ENCODE data around the gene EMCN.

Gene EMCN

GRCh38 chr4:100420571-100420970 lies 97.3 kb downstream of the EMCN start:
- Histone ChIP-seq H3K27ac (ENCODE audit: low read depth, low read length) (no peak overlapping the region), H4K20me1 (ENCODE audit: low read depth, low read length) (no peaks in the 10 kb centered on the region), H3F3A (ENCODE audit: insufficient read depth) (no peaks in the 10 kb centered on the region), H3K36me3 (ENCODE audit: low read length) (no peaks in the 10 kb centered on the region), H3K4me3 (ENCODE audit: insufficient read depth, low read length, poor library complexity, severe bottlenecking) (no peak overlapping the region), H3K79me2 (ENCODE audit: insufficient read depth, low read length) (no peaks in the 10 kb centered on the region), H3K27me3 (ENCODE audit: low read length) (no peaks in the 10 kb centered on the region), H2AFZ (ENCODE audit: low read depth, low read length, severe bottlenecking) (no peak overlapping the region), H3K9me3 (ENCODE audit: insufficient read depth, low read length) (no peaks in the 10 kb centered on the region), H3K9ac (ENCODE audit: low read length) (no peak overlapping the region), H3K4me2 (ENCODE audit: low read depth, low read length, poor library complexity, severe bottlenecking) (no peak overlapping the region), H3K9me2 (replicated peaks; ENCODE audit: insufficient read depth, low read length) (no peaks in the 10 kb centered on the region)
- no peak for TF ChIP-seq CTCF (IDR thresholded peaks at IDR 0.05; ENCODE audit: insufficient read depth, low read length, poor library complexity, severe bottlenecking)
- no peak for TF ChIP-seq EZH2phosphoT487 (conservative IDR thresholded peaks at IDR 0.05; ENCODE audit: low read length)

GRCh38 chr4:100417565-100417964 lies 100.3 kb downstream of the EMCN start:
- Histone ChIP-seq H3K9ac (ENCODE audit: low read length) (no peak overlapping the region), H4K20me1 (ENCODE audit: low read depth, low read length) (no peaks in the 10 kb centered on the region), H3K4me2 (ENCODE audit: low read depth, low read length, poor library complexity, severe bottlenecking) (no peak overlapping the region), H3K27ac (ENCODE audit: low read depth, low read length) (no peak overlapping the region), H3K27me3 (ENCODE audit: low read length) (no peaks in the 10 kb centered on the region), H3K36me3 (ENCODE audit: low read length) (no peaks in the 10 kb centered on the region), H2AFZ (ENCODE audit: low read depth, low read length, severe bottlenecking) (no peak overlapping the region), H3F3A (ENCODE audit: insufficient read depth) (no peaks in the 10 kb centered on the region), H3K9me3 (ENCODE audit: insufficient read depth, low read length) (no peaks in the 10 kb centered on the region), H3K9me2 (replicated peaks; ENCODE audit: insufficient read depth, low read length) (no peaks in the 10 kb centered on the region), H3K4me3 (ENCODE audit: insufficient read depth, low read length, poor library complexity, severe bottlenecking) (no peak overlapping the region), H3K79me2 (ENCODE audit: insufficient read depth, low read length) (no peaks in the 10 kb centered on the region)
- TF ChIP-seq CTCF (IDR thresholded peaks at IDR 0.05; ENCODE audit: insufficient read depth, low read length, poor library complexity, severe bottlenecking): no peak
- no peak for TF ChIP-seq EZH2phosphoT487 (conservative IDR thresholded peaks at IDR 0.05; ENCODE audit: low read length)

GRCh38 chr4:100414016-100414790 lies 103.6 kb downstream of the EMCN start:
- Histone ChIP-seq H3K9ac (ENCODE audit: low read length) (no peak overlapping the region), H3K79me2 (ENCODE audit: insufficient read depth, low read length) (no peaks in the 10 kb centered on the region), H3K4me3 (ENCODE audit: insufficient read depth, low read length, poor library complexity, severe bottlenecking) (no peak overlapping the region), H4K20me1 (ENCODE audit: low read depth, low read length) (no peaks in the 10 kb centered on the region), H3K4me2 (ENCODE audit: low read depth, low read length, poor library complexity, severe bottlenecking) (no peak overlapping the region), H3K9me2 (replicated peaks; ENCODE audit: insufficient read depth, low read length) (no peaks in the 10 kb centered on the region), H3K9me3 (ENCODE audit: insufficient read depth, low read length) (no peaks in the 10 kb centered on the region), H3F3A (ENCODE audit: insufficient read depth) (no peaks in the 10 kb centered on the region), H3K36me3 (ENCODE audit: low read length) (no peaks in the 10 kb centered on the region), H3K27me3 (ENCODE audit: low read length) (no peaks in the 10 kb centered on the region), H2AFZ (ENCODE audit: low read depth, low read length, severe bottlenecking) (no peak overlapping the region), H3K27ac (ENCODE audit: low read depth, low read length) (no peak overlapping the region)
- TF ChIP-seq CTCF (IDR thresholded peaks at IDR 0.05; ENCODE audit: insufficient read depth, low read length, poor library complexity, severe bottlenecking) (no peak), EZH2phosphoT487 (conservative IDR thresholded peaks at IDR 0.05; ENCODE audit: low read length) (no peak)

All from SU-DHL-6 (cell line).